HEK293 (cell line): ENCODE results near the gene S100A3.

Source experiments
- CTCF ChIP-seq: fragments of 450-650 bp; formaldehyde crosslinking; IDR thresholded peaks from 2 replicates; pipeline ENCODE4 v1.5.1; 2016; ENCODE audit warnings: missing biosample characterization, missing genetic modification characterization
- MEIS1 ChIP-seq: sonication (generic); formaldehyde crosslinking; IDR thresholded peaks from 2 replicates; pipeline ENCODE4 v1.8.1; 2022; ENCODE audit warnings: missing genetic modification reagents, mild to moderate bottlenecking, borderline replicate concordance
- TCF7L2 ChIP-seq: IDR thresholded peaks from 2 replicates; pipeline ENCODE4 v1.6.1; 2011; ENCODE audit warnings: low read depth, mild to moderate bottlenecking, inconsistent platforms, low read length, moderate library complexity, borderline replicate concordance
- ZNF221 ChIP-seq: fragments of 450-650 bp; formaldehyde crosslinking; IDR thresholded peaks from 2 replicates; pipeline ENCODE4 v1.5.1; 2017; ENCODE audit warnings: missing biosample characterization, missing genetic modification characterization, borderline replicate concordance
- ZNF362 ChIP-seq: fragments of 450-650 bp; formaldehyde crosslinking; IDR thresholded peaks from 2 replicates; pipeline ENCODE4 v1.5.1; 2016; ENCODE audit warnings: missing biosample characterization, missing genetic modification characterization
- ZNF600 ChIP-seq: fragments of 450-650 bp; formaldehyde crosslinking; IDR thresholded peaks from 2 replicates; pipeline ENCODE4 v1.5.1; 2016; ENCODE audit warnings: missing biosample characterization, missing genetic modification characterization
- ZNF670 ChIP-seq: fragments of 450-650 bp; formaldehyde crosslinking; IDR thresholded peaks from 2 replicates; pipeline ENCODE4 v1.5.1; 2016; ENCODE audit warnings: missing biosample characterization, missing genetic modification characterization, low read depth
- TF ChIP-seq, protein P1 (sequence below): fragments of 450-650 bp; formaldehyde crosslinking; IDR thresholded peaks from 2 replicates; pipeline ENCODE4 v1.5.1; 2017; ENCODE audit warnings: missing biosample characterization, mild to moderate bottlenecking, missing genetic modification characterization, moderate library complexity

DNA sequence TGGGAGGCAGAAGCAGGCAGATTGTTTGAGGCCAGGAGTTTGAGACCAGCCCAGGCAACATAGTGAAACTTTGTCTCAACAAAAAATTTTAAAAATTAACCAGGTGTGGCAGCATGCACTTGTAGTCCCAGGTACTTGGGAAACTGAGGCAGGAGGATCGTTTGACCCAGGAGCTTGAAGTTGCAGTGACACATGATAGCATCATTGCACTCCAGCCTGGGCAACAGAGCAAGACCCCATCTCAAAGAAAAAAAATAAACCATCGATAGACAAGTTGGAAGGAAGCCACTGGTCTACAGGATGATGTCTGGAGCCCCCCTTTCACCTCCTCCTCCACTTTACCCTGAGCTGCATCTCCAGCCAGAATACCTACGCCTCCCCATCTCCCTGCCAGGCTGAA lies 29.8 kb downstream of the S100A3 start:
- no peak for TF ChIP-seq CTCF (tag by site-specific recombination)
- no peak for TF ChIP-seq ZNF221
- TF ChIP-seq ZNF600 (tag by site-specific recombination), result no peak
- no peak for TF ChIP-seq ZNF670 (tag by site-specific recombination)
- no peak for TF ChIP-seq ZNF362 (tag by site-specific recombination)
- no peak for TF ChIP-seq TCF7L2
- TF ChIP-seq, protein P1, sequence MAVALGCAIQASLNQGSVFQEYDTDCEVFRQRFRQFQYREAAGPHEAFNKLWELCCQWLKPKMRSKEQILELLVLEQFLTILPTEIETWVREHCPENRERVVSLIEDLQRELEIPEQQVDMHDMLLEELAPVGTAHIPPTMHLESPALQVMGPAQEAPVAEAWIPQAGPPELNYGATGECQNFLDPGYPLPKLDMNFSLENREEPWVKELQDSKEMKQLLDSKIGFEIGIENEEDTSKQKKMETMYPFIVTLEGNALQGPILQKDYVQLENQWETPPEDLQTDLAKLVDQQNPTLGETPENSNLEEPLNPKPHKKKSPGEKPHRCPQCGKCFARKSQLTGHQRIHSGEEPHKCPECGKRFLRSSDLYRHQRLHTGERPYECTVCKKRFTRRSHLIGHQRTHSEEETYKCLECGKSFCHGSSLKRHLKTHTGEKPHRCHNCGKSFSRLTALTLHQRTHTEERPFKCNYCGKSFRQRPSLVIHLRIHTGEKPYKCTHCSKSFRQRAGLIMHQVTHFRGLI (tag by site-specific recombination), result no peak
- no peak for TF ChIP-seq MEIS1 (CRISPR knock-in tag)
